Gastrocnemius medialis (tissue), 4 donors: ENCODE results near the gene AK2.

Experiments used
- CTCF ChIP-seq, 5 experiments: fragments of 450-650 bp in 3 of 5; fragments of 200-600 bp in 2 of 5; sonication (generic) in 2 of 5; IDR thresholded peaks in 4 of 5; conservative IDR thresholded peaks in 1 of 5; 1 replicate in 4 of 5; 2 replicates in 1 of 5; pipeline ENCODE4 v1.5.1; 2016 to 2019; ENCODE audit warnings: antibody characterized with exemption in 5 of 5, mild to moderate bottlenecking in 3 of 5, moderate library complexity in 3 of 5
- POLR2A ChIP-seq, 2 donors: fragments of 450-650 bp; IDR thresholded peaks; one replicate each; pipeline ENCODE4 v1.6.1; 2017; ENCODE audit warnings: antibody characterized with exemption in 2 of 2, mild to moderate bottlenecking in 2 of 2, moderate library complexity in 2 of 2

DNA sequence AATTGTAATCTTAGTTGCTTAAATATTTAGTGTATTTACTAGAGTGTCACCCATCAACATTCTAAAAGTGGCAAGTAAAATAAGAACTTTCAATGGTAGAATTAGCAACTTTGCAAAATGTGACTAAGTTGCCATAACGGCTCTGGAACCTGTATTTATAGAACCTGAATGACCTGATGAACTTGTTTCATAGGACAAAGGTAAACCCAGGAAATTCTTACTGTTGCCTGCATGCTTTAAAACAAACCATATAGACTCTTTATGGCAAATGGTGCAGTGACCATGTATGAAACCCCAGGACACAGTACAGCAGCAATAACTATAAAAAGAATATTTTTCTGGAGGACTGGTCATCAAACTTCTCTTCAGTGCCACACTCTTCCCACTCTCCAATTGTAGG, 22.9 kb downstream of the AK2 start:
- no peak for TF ChIP-seq CTCF (IDR thresholded peaks at IDR 0.05 in 4 of 5, conservative IDR thresholded peaks at IDR 0.05 in 1 of 5)
- no peak for TF ChIP-seq POLR2A (IDR thresholded peaks at IDR 0.05)
